SKM-1 treated with dmso at 0.1 percent for 144 hours (cell line): ENCODE data around the gene DNMT3A.

Source experiments
- DNase-seq: peaks from one replicate; lab custom pipeline; 2025; ENCODE audit not compliant: unreplicated experiment; lab: John Stamatoyannopoulos, UW

The DNMT3A gene

DNA sequence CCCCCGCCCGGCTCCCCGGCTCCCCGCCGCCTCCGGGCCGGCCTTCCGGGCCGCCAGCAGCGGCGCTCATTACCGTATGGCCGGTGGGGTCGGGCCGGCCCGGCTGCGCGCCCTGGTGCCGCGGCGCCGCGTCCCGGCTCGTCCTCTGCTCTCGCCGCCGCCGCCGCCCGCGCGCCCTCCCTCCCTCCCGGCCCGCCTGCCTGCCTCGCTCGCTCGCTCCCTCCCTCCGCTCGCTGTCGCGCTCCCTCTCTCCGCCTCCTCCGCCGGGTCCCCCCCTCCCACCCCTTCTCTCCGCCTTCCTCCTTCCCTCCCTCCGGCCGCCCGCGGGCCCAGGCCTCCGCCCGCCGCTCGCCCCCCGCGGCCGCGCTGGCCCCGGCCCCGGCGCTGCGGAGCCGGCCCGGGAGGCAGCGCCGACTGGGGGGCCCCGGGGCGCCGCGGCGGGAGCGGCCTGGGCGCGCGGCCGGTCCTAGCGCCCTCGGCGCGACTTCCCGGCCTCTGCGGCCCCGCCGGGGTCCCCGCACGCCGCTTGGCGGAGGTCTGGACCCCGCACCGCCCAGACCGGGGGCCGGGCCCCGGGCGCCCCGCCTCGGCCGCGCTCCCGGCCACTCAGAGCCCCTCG lies at the start of gene DNMT3A:
Gene DNMT3A (minus strand): TSS at position 173 of the 619 bp plus-strand sequence. CDS start 27,941 bp downstream, outside the sequence.
- peak; percentile 12 for DNase-seq

DNA sequence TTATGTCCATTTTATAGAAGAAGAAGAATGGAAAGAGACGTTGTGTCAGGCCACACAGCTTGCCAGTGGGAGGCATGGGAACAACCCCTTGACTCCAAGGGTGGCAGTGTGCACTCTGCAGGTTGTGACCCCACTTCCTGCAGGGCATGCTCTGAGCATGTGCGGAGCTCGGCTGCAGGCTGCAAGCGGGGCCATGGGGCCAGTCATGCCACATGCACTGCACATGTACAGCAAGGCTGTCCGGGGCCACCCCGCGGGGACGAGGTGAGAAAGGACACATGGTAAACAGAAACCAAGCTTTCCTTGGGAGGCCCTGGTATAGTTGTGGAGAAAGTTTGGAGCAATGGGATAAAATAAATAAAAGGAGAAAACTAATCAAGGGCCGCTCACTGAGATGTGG lies 47.4 kb upstream of the DNMT3A start:
- DNase-seq, result no peak

DNA sequence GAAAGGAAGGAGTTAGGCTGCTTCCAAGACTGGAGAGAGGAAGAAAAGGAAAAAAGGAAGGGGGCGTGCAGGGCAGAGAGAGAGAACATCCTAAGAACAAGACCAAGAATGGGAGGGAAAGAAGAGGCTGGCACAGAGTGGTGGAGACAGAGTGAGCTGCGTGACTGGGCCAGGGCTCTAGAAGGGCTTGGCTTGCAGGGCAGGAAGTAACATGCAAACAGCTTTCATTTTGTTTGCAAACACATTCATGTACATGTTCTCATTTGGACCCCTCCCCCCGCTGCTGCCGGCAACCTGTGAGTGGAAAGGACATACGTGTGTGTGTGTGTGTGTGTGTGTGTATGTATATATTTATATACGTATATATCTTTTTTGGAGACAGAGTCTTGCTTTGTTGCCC lies 46.8 kb upstream of the DNMT3A start:
- no peak for DNase-seq

DNA sequence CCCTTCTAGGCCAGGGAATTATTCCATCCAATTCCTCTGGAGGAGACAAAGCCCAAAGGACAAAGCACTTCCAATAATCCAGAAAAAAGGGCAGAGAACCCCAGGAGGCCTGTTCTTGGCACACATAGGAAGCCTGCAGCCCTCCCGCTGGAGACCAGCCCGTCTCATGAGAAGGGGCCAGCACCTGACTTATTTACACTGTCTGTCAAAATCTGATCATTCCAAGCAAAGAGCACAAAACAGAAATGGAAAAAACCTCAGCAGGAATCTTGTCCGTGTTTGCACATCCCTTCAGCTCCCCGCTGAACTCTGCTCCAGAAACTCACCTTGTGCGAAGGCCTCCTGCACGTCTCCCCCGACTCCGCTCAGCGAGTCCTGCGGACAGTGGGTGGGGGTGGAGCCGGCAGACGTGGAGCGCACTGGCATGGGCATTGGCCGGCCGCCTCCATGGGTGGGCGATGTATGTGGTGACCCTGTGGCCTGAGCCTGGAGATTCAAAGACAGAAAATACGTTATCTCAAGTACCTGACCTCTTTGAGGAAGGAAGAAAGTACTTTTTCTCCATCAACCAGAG lies 46.2 kb upstream of the DNMT3A start:
- no peak for DNase-seq

DNA sequence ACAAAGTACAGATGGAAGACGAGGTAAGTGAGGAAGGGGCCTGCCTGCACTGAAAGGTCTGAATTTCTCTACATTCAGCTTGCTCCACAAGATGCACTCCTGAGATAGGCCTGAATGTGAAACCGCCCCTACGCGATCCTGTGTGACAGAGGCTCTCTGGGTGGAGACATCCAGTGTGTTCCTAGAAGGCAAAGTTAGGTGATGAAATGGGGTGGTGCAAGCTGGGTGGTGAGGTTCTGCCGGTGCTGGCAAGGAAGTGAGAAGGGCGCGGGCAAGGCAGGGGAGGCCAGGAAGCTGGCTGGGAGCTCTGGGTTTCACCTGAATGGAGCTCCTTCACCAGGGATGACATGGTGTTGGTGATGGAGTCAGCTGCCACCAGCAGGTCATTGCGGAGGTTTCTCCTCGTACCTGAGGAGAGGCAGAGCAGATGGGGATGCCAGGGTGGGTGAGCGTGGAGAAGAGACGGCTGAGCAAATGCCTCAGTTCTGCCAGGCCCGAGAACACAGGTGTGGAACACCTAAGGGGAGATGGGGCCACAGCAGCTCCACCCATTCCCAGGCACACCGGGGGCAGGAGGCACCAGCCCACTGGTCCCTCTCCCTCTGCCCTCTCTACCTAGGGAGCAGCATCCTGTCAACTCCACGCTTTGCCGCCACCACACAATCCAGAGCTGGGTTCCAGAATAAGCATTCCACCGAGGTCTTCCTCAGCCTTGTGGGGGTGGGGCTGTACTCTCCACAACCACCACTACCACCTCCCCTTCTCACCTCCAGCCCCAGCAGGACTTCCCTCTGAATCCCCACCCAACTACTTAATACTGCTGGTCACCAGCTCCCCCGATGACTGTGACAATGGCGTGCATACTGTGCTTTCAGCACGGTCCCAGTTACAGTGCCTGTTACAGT lies 45.5 kb upstream of the DNMT3A start:
- DNase-seq, result no peak

DNA sequence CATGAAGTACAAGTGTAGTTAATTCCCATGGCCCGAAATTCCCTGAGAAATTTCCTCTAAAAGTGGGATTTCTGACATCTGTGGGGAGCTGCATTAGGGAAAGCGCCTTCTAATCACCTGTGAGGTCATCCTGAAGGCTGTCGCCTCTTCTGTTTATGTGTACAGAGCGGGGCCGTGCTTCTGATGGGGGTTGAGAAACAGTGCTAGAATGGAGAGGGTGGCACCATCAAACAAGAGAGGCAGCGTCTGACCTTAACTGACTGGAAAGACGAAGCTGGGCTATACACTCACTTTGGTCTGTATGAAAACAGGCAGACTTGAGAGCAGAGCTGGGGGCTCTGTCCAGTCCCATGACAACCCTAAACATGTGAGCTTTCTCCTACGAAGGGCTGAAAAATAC lies 44.2 kb upstream of the DNMT3A start:
- no peak for DNase-seq

DNA sequence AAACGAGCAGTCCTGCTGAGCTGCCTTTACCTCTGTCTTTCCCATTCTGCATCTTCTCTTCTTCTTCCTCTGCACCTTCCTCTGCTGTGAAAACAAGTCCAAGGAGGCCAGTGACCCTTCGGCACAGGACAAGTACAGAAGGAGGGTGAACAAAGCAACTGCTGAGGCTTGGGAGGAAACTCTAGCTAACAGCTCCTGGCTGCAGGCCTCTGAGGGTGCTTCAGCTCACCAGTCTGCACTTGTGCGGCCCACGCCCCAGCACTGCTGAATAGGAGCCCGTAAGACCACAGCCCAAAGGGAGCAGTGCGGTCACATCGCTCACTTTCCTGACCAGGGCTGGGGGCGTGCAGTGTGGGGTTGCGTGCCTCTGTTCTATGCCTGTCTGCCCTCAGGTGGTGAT lies 42.1 kb upstream of the DNMT3A start:
- DNase-seq, result no peak

DNA sequence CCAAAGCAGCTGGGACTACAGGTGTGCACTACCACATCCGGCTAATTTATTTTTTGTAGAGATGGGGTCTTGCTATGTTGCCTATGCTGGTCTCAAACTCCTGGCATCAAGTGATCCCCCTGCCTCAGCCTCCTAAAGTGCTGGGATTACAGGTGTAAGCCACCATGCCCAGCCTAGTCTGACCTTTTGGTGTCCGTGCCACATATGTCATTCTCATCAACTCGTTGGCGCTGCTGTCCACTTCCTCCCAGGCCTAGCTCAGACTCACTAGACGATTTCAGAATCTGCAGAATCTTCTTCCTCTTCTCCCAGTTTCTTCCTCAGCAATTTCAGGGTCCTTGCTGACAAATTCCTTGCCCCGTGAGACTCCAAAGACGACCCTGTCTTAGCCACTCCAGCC lies 39.8 kb upstream of the DNMT3A start:
- no peak for DNase-seq

DNA sequence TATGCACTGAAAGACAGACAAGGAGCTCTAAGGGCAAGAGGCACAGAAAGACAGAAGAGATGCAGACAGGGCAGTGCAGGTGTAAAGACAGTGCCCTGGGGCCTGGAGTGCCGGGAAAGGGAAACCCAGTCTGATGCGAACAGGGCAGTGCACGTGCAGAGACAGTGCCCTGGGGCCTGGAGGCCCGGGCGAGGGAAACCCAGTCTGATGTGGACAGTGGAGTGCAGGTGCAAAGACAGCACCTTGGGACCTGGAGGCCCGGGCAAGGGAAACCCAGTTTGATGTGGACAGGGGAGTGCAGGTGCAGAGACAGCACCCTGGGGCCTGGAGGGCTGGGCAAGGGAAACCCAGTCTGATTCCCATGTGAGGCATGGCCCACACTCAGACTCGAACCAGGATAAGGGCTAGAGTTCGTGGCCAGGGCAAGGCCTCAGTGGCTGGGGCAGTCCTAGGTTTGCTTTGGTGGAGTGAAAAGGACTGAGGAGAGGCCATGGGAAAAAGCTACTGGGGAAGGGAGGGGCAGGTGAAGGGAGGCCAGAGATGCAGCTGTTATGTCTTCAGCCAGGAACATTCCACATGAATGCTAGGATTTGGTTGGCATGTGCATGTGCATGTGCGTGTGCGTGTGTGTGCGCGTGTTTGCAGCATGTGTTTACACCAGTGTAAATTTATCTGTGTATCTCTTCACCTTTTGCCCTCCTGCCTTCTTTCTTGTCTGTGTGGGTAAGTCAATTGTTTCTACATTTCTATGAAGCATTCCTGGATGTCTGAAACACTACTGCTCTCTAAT lies 39.1 kb upstream of the DNMT3A start:
- no peak for DNase-seq

DNA sequence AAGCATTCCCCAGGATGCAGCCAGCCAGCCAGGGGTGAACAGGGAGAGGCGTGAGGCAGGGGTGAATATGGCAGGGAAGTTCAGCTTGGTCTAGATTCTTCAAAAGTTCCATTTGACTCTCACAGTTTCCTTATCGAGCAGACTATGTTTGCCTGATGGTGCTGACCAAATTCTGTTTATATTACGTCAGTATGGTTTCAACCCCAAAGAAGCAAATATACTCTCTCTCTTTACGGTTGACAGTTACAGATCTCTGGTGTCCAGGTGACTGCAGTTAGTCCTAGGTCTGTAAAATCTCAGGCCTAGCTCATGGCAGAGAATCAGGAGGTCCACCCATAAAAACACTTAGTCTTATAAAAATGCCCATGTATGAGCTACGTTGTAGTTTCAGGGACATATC lies 38.3 kb upstream of the DNMT3A start:
- no peak for DNase-seq

DNA sequence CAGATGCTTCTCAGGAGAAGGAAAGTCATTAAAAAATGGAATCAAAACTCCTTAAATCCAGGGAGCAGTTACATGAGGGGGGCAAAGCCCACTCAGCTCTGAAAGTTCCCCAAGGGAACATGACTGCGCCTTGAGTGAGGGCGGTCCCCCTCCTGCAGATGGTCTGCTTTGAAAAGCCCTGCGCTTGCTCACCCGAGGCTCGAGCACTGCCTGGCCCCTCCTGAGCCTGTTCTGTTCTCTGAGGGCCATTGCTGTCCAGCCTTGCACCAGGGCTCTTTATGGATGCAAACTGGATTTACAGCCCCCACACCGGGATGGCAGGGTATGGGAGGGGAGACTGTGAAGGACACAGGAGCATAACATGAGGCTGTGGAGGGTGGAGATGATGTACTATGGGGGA lies 37.8 kb upstream of the DNMT3A start:
- DNase-seq, result no peak

DNA sequence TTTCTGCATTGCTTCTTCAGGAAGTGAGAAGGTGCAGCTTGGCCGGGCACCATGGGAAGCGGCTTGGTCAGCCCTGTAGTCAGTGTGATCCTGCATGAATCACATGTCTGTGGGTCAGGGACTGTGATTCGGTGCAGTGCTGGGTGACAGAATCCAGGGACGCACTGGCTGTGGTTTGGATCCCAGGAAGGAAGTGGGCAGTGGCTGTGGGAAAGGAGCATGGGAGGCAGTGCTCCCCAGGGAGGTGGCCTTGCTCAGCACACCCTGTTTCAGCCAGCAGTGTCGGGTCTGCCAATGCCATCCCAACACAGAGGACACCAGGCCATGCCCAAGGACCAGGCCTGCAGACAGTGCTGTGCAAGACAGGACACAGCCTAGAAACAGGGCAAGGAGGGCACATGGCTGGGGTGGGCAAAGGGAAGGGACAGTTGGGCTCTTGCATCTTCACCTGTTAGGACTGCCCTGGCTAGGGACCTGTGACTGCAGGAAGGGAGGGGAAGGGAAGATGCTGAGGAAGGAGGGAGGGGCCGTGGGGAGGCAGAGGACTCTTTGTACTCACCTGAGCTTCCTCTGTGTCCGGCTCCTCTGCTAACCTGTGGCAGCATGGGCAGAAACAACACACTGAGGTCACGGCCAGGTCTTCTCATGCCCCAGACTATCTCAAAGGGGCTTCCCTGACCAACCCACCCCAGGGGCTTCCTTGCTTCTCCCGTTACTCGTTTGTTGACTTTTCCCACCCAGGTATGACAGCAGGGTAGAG lies 37.2 kb upstream of the DNMT3A start:
- no peak for DNase-seq

DNA sequence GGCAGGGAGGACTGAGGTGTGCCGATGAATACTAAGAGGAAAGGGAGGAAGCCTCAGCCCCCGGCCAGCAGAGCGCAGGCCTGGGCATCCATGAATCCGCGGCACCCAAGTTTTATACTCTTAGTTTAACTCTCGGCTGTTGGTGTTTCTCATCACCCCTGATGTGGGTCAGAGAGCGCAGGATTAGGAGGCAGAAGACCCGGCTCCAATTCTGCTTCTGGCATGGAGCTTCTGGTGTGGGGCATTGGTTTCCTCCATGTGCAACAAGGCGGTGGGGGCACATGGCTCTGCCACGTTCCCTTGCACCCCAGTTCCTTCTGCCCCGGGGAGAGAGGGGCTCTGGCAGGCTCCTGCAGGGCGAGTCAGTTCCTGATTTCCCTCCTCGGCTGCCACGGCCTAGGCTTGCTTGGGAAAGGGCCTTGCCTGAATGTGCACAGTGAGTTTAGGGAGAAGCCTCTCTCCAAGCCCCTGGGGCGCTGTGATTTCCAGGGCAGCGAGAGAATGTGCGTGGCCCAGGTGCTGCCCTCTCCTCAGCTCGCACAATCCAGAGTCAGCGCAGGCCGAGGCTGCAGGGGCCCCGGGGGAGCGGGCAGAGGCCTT lies 36.2 kb upstream of the DNMT3A start:
- DNase-seq, result no peak

DNA sequence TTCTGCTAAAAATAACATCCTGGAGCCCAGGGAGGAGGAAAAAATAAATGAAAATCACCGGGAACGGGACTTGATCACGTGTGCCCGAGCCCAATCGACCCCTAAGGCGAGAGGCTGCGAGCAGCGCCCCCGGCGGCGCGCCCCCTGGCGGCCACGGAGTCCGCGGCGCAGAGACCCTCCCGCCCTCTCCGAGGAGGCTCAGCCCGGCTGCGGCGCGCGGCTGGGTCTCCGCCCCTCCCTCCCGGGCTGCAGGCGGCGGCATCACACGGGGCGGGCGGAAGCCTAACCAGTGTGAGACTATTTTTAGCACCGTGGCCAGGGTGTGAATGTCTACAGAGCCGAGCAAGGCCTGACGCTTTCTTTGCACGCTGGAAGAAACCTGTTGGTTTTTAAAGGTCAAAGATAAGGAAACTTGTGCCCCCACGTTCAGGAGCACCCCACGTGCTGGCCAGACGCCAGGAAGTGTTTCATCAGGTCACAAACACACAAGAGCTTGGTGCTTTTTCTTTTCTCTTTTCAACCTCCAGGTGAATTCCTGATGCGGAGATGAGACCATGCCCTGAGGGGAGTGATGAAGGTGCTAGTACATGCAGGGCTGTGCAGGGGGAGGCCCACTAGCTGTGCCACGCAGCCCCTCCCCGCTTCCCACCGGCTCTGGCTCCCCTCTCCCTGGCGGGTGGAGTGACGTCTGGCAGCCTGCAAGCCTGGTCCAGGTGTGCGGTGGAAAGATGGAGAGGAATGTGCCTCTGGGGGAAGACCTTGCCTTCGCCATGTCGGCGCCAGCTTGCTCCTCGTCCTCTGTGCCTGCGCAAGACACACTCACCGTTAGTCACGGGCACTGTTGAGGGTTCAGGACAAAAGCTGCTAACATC lies 35.3 kb upstream of the DNMT3A start:
- peak; percentile 88 for DNase-seq

DNA sequence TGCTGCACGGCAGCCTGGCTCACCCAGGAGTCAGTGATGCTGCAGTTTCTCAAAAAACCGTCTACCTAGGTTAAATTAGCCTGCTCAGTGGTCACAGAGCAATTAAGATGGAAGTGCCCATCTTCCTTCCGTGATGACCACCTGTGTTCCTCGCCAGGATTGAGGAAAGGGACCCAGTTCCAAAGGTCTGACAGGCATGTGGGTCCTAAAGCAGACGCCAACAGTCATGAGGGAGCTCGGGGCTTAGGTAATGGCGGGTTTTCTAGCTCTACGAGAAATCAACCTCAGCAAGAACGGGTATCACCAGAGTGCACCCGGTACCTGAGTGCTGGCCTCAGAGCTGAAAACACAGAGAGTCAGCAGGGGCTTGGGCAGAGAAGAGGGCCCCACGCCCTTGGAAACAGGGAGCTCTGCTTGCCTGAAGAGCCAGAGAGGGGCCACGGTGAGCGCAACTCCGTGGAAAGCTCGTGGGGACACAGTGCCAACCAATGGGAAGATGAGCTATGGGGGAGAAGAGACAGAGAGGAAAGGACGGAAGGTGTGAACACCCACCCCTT lies 34.3 kb upstream of the DNMT3A start:
- DNase-seq, result no peak

DNA sequence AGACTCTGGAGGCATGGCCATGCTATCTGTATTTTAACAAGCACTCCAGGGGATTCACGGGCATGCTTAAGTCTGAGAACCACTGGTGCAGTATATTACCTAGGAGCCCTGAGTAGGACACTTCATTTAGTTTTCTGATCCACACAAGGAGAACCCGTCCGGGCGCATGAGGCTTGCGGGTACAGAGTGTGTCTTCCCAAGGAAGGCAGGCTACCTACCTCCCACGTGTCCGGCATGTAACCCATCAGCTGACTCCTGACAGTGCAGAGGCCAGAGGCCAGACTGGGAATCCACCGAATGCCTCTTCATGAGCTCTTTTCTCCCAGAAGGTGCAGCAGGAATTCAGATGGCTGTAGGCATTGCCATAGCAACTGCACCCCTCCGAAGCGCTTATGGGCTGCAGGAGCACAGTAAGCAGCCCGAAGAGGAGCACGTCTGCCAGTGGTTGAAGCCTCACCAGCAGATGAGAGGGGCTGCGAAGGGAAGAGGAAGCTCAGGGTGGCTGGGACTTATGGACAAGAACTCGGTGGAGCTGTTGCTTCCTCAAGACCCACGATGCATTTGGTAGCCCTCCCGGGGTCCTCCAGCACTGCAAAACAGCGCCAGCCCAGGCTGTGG lies 33.8 kb upstream of the DNMT3A start:
- no peak for DNase-seq

DNA sequence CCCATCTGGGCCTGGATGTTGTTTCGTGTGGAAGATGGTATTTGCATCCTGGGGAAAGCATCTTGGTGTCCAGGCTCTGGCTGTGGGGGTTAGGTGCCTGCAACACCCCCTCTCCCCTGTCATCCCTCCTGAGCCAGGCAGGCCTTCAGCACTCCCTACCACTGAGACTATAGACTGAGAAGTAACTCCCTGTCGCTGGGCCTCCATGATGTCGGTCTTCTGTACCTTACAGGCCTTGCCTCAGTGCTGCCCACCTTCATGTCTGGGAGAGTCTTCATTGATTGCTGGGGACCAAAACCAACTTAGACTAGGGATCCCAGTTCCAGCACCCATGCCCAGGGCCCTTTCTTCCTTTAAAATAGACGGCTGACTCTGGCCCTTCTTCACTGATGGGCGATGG lies 33.1 kb upstream of the DNMT3A start:
- DNase-seq, result no peak

DNA sequence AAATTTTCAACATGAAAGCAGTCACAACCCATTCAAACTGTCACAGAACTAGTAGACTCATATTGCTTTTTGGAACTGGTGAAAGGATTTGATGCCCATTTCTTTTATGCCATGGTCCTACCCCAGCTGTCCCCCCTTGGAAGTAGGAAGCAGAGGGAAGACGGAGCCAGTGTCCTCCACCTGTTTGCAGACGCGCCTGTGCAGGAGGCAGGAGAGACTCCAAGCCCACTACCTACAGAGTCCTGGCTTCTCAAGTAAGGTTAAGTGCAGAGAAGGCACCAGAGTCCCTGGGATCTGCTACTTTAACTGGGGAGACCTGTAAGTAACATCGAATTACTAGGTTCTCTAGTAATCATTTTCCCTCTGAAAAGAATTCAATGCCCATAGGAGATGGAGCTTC lies 32.7 kb upstream of the DNMT3A start:
- DNase-seq, result no peak
